Common myeloid progenitor, CD34-positive (primary cell): ENCODE measurements around the gene HMGXB3.

Experiments used
- CTCF ChIA-PET: fragments of 350-600 bp; sonication (Branson Sonifier 250); formaldehyde crosslinking; loops from one replicate; lab custom pipeline; 2021; ENCODE audit warnings: antibody characterized with exemption; lab: Charles Lee
- POLR2A ChIA-PET: fragments of 350-600 bp; sonication (Branson Sonifier 250); formaldehyde crosslinking; loops from one replicate; lab custom pipeline; 2021; ENCODE audit warnings: antibody characterized with exemption; lab: Charles Lee
- DNase-seq, 3 donors: peaks; one replicate each; pipeline versions ENCODE4 v3.0.0 to v3.0.0-alpha.2; 2013
- H3K27ac ChIP-seq, 2 experiments: 1 replicate in 1 of 2; 2 replicates in 1 of 2; pipeline ENCODE4 v1.7.0; 2013; ENCODE audit warnings: inconsistent platforms in 2 of 2, low read length in 2 of 2, mild to moderate bottlenecking in 2 of 2, low read depth in 1 of 2, moderate library complexity in 1 of 2; ENCODE audit not compliant: severe bottlenecking in 2 of 2, insufficient read depth in 1 of 2, poor library complexity in 1 of 2
- H3K27me3 ChIP-seq, 5 experiments: replicated peaks in 2 of 5; 1 replicate in 3 of 5; 2 replicates in 2 of 5; pipeline versions ENCODE4 v1.6.1 to v1.7.0; 2013; ENCODE audit warnings: low read length in 4 of 5, mild to moderate bottlenecking in 2 of 5, moderate library complexity in 2 of 5, inconsistent platforms in 1 of 5; ENCODE audit not compliant: insufficient read depth in 5 of 5, control insufficient read depth in 4 of 5
- H3K36me3 ChIP-seq, 4 experiments: 1 replicate in 2 of 4; 2 replicates in 2 of 4; pipeline versions ENCODE4 v1.6.1 to v1.7.0; 2013; ENCODE audit warnings: low read length in 3 of 4, control low read depth in 1 of 4, mild to moderate bottlenecking in 1 of 4; ENCODE audit not compliant: control insufficient read depth in 4 of 4, insufficient read depth in 4 of 4
- H3K4me1 ChIP-seq, 4 experiments: 1 replicate in 3 of 4; 2 replicates in 1 of 4; pipeline versions ENCODE4 v1.6.1 to v1.7.1; 2013; ENCODE audit warnings: low read length in 3 of 4, mild to moderate bottlenecking in 3 of 4, control low read depth in 1 of 4, inconsistent platforms in 1 of 4, moderate library complexity in 1 of 4; ENCODE audit not compliant: control insufficient read depth in 4 of 4, insufficient read depth in 4 of 4; ENCODE audit errors: control extremely low read depth in 1 of 4
- H3K4me3 ChIP-seq, 7 experiments: 1 replicate in 4 of 7; 2 replicates in 3 of 7; pipeline versions ENCODE4 v1.5.1 to v1.7.0; 2013; ENCODE audit warnings: mild to moderate bottlenecking in 7 of 7, low read length in 6 of 7, moderate library complexity in 6 of 7, inconsistent platforms in 2 of 7, low read depth in 2 of 7, control low read depth in 1 of 7; ENCODE audit not compliant: insufficient read depth in 4 of 7, control insufficient read depth in 1 of 7; ENCODE audit errors: extremely low read depth in 1 of 7
- H3K9me3 ChIP-seq, 5 experiments: 1 replicate in 4 of 5; 2 replicates in 1 of 5; pipeline versions ENCODE4 v1.6.1 to v1.7.1; 2013; ENCODE audit warnings: low read length in 4 of 5, mild to moderate bottlenecking in 2 of 5, inconsistent platforms in 1 of 5, low read depth in 1 of 5, moderate library complexity in 1 of 5; ENCODE audit not compliant: control insufficient read depth in 4 of 5, insufficient read depth in 2 of 5; ENCODE audit errors: control extremely low read depth in 1 of 5
- WGBS: methylation state at CpG from one replicate; pipeline ENCODE4 v1.1.5; 2013; ENCODE audit not compliant: insufficient coverage; 5-methylcytosine and 5-hydroxymethylcytosine counted together

Gene HMGXB3

DNA sequence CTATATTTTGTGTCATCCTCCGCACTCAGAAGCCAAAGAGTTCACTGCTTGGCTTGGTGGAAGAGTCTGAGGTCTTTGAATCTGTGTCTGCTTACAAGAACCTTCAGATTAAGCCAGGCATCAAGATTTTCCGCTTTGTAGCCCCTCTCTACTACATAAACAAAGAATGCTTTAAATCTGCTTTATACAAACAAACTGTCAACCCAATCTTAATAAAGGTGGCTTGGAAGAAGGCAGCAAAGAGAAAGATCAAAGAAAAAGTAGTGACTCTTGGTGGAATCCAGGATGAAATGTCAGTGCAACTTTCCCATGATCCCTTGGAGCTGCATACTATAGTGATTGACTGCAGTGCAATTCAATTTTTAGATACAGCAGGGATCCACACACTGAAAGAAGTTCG lies 19.3 kb upstream of the HMGXB3 start:
- no peak overlapping the region for H3K4me3 ChIP-seq
- H3K4me1 ChIP-seq: peaks cover 0 to 2% (median 0%) of the 10 kb centered on the region in 4 experiments
- peaks cover 3 to 32% (median 14%) of the 10 kb centered on the region in 4 experiments for H3K36me3 ChIP-seq
- no peaks in the 10 kb centered on the region for H3K27me3 ChIP-seq
- H3K9me3 ChIP-seq: no peaks in the 10 kb centered on the region
- POLR2A ChIA-PET: no interaction called here
- 100% methylated on average over 2 of the region's 3 CpGs for WGBS
- no peak overlapping the region for H3K27ac ChIP-seq
- CTCF ChIA-PET: interaction anchor here (0.8 to 3.7 kb wide), 5 partner anchors 9 to 152 kb away, joined by 4 to 18 read pairs (median 8); no protein-coding TSS in a partner anchor
- DNase-seq: no peak

DNA sequence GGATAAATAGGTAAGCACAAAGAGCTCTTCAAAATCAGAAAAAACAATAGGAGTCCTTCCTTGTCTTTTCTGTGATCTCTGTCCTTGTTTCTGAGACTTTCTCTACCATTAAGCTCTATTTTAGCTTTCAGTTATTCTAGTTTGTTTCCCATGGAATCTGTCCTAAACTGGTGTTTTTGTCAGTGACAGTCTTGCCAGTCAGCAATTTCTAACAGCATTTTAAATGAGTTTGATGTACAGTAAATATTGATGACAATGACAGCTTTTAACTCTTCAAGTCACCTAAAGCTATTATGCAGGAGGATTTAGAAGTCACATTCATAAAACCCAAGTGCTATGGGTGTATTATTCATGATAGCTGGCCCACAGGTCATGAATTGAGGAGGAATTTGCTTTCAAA lies 18.0 kb upstream of the HMGXB3 start:
- DNase-seq: no peak
- Histone ChIP-seq H3K4me1 (peaks cover 0 to under 1% (median 0%) of the 10 kb centered on the region in 4 experiments), H3K9me3 (no peaks in the 10 kb centered on the region), H3K4me3 (no peak overlapping the region), H3K27me3 (no peaks in the 10 kb centered on the region), H3K36me3 (peaks cover 3 to 31% (median 14%) of the 10 kb centered on the region in 4 experiments), H3K27ac (no peak overlapping the region)
- CTCF ChIA-PET: interaction anchor here (0.9 to 3.7 kb wide), 9 partner anchors 8 to 364 kb away, joined by 3 to 18 read pairs (median 5); no protein-coding TSS in a partner anchor
- POLR2A ChIA-PET: no interaction called here

DNA sequence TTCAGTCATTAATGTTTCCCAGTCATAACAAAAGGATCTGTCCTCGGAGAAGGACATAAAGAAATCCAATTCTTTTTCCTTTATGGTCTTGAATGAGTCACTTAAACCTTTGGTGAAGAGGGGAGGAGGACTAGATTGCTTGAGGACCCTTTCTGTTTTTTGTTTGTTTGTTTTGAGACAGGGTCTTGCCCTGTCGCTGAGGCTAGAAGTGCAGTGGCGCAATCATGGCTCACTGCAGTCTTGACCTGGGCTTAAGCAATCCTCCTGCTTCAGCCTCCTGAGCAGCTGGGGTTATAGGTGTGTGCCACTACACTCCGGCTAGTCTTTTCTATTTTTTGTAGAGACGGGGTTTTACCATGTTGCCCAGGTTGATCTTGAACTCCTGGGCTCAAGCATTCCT lies 12.4 kb upstream of the HMGXB3 start:
- WGBS: 91% methylated on average over 4 of the region's 5 CpGs
- H3K9me3 ChIP-seq: no peaks in the 10 kb centered on the region
- ChIA-PET CTCF (interaction anchor here (2.4 kb wide), 1 partner anchor 155 kb away, joined by 18 read pairs; no protein-coding TSS in a partner anchor), POLR2A (no interaction called here)
- no peaks in the 10 kb centered on the region for H3K27me3 ChIP-seq
- H3K4me1 ChIP-seq: no peaks in the 10 kb centered on the region
- no peak overlapping the region for H3K4me3 ChIP-seq
- no peak for DNase-seq
- H3K27ac ChIP-seq: no peak overlapping the region
- peaks cover 0 to 5% (median 0%) of the 10 kb centered on the region in 4 experiments for H3K36me3 ChIP-seq

DNA sequence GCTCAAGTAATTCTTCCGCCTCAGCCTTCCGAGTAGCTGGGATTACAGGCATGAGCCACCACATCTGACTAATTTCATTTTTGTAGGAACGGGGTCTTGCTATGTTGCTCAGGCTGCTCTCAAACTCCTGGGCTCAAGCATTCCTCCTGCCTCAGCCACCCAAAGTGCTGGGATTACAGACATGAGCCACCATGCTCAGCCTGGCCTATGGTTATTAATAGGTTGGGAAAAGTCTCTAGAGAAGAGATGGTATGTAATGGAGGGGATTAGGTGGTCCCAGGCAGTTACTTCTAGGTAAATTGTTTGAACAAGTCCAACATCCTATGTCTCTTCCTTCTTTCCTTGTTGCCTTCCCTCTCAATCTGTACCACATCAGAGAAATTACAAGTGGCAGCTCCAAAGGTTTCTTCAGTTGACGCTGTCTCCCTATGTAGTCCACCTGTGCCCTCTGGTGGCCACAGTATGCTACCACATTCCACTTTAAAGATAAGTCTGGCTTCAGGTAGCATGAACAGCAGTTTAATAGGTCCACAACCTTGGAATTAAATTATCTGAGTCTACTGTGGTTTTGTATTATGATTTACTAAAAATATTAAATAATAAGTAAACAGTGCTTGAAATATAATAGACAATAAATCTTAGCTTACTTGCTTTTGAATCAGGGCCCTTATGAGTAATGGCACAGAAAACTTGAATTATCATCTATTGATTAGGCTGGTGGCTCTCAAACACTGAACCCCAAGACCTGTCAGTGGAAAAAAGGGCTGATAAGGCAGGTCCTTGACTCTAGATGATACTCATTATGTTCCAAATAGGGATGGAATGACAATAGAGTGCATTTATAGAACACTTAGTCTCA lies 9.8 kb upstream of the HMGXB3 start:
- CTCF ChIA-PET: interaction anchor here (0.5 to 6.1 kb wide), 25 partner anchors 9 to 357 kb away, joined by 3 to 262 read pairs (median 6); partner anchors contain the start of genes HMGXB3, SLC26A2 and TIGD6
- Histone ChIP-seq H3K9me3 (no peaks in the 10 kb centered on the region), H3K4me1 (no peaks in the 10 kb centered on the region), H3K27ac (no peak overlapping the region), H3K36me3 (peaks cover 0 to 12% (median 5%) of the 10 kb centered on the region in 4 experiments), H3K4me3 (no peak overlapping the region), H3K27me3 (no peaks in the 10 kb centered on the region)
- POLR2A ChIA-PET: no interaction called here
- DNase-seq: peak; percentile 72 to 86 (median 81)
- WGBS: 100% methylated on average over 2 of the region's 4 CpGs

DNA sequence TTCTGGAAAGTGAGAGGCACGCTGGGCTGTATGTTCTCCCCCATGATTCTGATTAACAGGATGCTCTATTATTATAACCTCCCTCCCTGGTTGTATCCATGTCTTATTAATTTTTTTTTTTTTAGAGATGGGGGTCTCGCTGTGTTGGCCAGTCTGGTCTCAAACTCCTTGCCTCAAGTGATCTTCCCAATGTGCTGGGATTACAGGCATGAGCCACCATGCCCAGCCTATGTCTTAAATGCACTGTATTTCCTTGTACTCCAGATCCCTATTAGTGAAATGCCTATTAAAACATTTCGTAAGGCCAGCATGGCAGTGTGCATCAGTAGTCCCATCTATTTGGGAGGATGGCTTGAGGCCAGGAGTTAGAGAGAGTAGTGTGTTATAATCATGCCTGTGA lies 7.1 kb upstream of the HMGXB3 start:
- no peaks in the 10 kb centered on the region for H3K4me1 ChIP-seq
- H3K9me3 ChIP-seq: no peaks in the 10 kb centered on the region
- 100% methylated on average over 3 of the region's 3 CpGs for WGBS
- peaks cover 0 to 13% (median 8%) of the 10 kb centered on the region in 4 experiments for H3K36me3 ChIP-seq
- CTCF ChIA-PET: interaction anchor here (0.8 to 6.1 kb wide), 10 partner anchors 11 to 383 kb away, joined by 3 to 262 read pairs (median 5); no protein-coding TSS in a partner anchor
- no peak for DNase-seq
- H3K27me3 ChIP-seq: no peaks in the 10 kb centered on the region
- H3K27ac ChIP-seq: no peak overlapping the region
- POLR2A ChIA-PET: no interaction called here
- no peak overlapping the region for H3K4me3 ChIP-seq

DNA sequence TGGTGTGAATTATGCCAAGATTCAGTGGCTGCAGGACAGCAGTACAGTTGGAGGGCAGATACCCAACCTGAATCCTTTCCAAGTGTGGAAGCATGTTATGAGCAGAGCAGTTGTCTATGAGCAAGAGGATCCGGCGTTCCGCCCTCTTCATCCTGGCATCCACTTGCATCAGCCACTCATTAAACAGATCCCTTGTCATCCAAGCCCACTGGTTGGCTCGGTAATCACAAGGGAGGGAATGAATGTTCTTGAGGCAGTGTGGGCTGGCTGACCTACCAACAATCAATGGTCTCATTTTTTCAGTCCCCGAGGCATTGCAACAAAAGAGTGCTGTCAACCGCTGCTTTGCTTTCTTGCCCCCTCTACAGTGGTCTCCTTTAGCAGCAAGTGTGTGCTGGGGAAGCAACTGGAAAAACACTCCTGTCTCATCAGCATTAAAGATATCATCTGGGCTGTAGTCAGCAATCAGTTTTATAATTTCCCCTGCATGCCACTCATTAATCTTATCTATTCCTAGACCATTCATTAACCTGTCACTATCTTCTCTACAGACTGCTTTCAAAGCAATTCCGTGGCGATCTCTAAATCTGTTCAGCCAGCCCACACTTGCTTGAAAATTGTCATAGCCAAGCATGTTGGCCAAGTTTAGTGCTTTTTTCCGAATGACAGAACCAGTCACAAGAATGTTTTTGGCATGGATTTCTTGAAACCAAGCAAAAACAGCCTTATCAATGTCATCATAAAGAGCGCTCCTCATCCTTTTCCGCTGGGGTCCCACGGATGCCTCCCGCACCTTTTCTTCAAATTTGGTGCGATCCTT lies 4.9 kb upstream of the HMGXB3 start:
- ChIA-PET POLR2A (no interaction called here), CTCF (interaction anchor here (1.0 to 2.6 kb wide), 6 partner anchors 25 to 164 kb away, joined by 3 to 21 read pairs (median 6); no protein-coding TSS in a partner anchor)
- H3K27ac ChIP-seq: no peak overlapping the region
- DNase-seq: no peak
- H3K4me3 ChIP-seq: no peak overlapping the region
- H3K27me3 ChIP-seq: no peaks in the 10 kb centered on the region
- peaks cover 0 to 11% (median 10%) of the 10 kb centered on the region in 4 experiments for H3K4me1 ChIP-seq
- H3K9me3 ChIP-seq: no peaks in the 10 kb centered on the region
- peaks cover 0 to 13% (median 8%) of the 10 kb centered on the region in 4 experiments for H3K36me3 ChIP-seq
- WGBS: 99% methylated on average over 8 of the region's 14 CpGs
